NCI-H146 (cell line): ENCODE results near the gene NRG4.
"Not testable (repeated sequence)": the region's sequence is repeated elsewhere in the genome, so short reads cannot be mapped to it uniquely, and the experiment has no call there.

Source experiments
- DNase-seq: peaks from one replicate; lab custom pipeline; 2025; lab: John Stamatoyannopoulos, UW

The NRG4 gene

DNA sequence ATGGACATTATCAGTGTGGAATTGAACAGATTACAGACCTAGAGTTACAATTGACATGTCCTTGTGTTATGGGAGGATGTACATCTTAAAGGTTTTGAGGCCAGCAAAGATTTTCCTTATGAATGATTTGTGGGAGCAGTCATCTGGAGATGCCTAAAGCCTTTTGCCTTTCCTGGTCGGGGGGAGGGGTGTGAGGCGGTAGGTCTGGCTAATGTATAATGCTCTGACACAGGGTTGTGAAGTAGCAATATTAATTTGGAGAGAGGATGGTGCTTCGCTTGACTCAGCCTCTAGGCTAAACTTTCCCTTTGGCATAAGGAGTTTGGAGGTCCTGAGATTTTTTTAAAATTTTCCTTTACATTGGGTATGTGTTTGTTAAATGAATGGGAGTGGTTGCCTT, 85.3 kb downstream of the NRG4 start:
- no peak for DNase-seq

DNA sequence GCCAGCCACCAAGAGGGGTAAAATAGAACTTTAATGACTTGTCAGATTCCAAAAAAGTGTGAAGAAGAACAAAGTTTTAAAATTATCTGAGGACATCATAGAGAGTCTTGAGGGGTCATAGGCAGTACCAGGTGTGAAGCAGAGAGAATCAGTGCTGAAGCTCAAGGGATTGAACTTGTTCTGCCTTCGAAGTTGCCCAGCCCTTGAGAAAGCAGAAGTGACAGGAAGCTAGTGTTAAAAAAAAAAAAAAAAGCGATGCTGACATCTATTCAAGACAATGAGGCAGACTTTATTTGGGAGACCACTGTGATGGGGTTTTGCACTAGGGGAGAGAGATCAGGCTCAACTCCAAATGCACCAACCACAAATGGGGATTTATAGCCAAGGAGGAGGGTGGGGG, 86.8 kb downstream of the NRG4 start:
- no peak for DNase-seq

DNA sequence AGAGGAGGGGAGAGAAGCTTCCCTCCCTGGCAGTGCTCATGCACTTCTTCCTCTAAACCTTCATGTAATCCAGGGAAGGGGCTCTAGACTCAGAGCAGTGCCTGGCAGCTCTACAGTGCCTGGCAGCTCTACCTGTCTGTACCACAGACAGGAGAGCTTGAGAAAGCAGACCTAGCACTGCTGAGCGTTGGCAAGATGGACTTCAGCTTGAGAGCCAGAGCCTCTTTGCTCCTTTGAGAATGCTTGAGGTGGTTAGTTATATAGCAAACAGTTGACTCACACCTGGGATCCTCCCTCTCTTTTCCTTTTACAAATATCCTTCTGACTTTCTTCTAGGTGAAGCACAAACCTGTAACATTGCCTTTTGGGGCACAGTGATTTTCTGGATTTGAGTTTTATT, 87.6 kb downstream of the NRG4 start:
- DNase-seq: no peak

DNA sequence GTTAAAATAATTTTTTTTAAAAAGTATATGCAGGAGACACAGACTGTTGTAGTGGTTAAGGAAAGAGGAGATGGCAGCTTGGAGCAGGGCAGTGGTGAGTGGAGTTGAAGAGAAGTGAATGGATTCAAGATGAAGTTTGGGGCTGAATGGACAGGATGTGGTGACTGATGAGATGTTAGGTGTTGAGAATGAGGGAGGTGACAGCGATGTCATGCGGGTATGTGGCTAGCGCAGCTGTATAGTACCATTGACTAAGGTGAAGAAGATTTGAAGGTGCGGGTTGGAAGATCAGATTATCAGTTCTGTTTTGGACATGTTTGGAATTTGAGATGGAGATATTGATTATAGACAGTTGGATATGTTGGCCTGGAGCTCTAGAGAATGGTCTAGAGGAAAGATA, 88.5 kb downstream of the NRG4 start:
- DNase-seq: no peak

DNA sequence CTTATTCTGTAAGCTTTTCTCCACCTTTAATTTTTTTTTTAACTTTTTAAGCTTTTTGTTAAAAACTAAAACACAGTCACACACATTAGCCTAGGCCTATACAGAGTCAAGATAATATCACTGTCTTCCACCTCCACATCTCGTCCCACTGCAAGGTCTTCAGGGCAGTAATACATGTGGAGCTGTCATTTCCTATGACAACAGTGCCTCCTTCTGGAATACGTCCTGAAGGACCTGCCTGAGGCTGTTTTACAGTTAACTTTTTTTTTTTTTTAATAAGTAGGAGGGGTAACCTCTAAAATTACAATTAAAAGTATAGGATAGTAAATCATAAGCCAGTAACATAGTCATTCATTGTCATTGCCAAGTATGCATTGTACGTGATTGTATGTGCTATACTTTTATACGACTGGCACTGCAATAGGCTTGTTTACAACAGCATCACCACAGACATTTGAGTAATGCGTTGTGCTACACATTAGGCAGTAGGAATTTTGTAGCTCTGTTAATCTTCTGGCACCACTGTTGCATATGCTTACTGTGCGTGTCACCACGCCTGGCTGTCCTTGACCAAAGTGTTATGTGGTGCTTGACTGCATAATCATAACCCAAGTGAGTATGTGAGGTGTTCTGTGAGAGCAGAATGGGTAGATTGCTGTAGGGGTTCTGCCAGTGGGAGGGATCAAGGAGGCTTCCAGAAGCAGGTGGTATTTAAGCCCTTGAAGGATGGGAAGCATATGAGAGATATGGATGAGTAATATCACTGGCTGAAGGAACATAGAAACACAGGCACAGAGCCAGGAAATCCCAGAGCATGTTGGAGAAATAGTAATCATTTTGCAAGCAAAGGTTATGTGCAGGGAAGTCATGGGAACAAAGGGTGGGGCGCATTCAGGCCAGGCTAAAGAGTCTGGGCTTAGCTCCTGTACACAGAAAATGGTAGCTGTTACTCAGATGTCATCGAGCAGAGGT, 90.2 kb downstream of the NRG4 start:
- peak; percentile 12 for DNase-seq

DNA sequence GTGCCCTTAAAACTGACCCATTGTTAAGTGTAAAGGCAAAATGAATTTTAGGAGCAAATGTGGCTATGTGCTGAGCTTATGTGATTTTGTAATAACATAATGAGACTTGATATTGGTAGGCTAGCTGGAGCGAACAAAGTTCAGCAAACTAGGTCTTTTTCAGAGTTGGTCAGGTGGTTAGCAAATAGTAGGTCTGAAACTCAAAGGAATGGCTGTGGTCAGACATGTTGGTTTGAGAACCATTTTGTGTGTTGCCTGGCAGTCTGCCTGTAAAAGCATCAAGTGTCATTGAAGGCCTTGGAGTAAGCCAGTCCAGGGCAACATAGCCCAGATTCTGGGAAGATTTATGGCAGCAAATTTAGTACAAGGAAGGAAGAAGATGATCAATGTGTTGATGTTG, 92.1 kb downstream of the NRG4 start:
- DNase-seq: no peak

DNA sequence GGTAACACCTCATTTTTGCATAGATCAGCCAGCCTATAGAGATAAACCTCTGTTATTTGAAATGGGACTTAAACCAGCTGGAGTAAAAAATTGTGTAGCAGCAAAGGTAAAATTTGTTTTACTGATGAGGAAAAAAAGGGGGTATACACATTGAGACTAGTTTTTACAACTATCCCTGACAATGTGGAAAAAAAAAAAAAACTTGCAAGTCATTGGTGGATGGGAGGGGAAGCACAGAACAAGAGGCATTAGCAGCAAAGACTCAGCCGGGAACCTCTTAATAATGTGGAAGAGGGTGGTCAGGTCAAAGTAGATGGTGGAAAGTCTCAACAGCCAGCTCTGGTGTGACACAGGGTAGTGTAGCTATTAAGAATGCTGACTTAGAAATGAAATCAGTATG, 94.1 kb downstream of the NRG4 start:
- DNase-seq: no peak

DNA sequence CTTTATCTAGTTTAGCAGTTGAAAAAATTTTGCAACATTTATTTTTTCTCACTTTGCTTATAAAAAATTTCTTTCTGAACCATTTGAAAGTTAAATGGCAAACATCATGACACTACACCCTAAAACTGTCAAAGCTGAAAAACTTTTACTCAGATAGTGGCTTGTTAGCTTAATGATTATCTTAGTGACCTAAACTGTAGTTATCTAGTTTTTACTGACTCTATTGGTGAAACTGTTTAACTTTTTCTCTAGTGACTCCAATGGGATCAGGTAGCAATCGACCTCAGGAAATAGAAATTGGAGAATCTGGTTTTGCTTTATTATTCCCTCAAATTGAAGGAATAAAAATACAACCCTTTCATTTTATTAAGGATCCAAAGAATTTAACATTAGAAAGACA, 95.2 kb downstream of the NRG4 start:
- DNase-seq: no peak

DNA sequence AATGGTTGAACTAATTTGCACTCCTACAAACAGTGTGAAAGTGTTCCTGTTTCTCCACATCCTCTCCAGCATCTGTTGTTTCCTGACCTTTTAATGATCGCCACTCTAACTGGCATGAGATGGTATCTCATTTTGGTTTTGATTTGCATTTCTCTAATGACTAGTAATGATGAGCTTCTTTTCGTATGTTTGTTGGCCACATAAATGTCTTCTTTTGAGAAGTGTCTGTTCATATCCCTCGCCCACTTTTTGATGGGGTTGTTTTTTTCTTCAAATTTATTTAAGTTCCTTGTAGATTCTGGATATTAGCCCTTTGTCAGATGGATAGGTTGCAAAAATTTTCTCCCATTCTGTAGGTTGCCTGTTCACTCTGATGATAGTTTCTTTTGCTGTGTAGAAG, 101.9 kb downstream of the NRG4 start:
- not testable (repeated sequence) for DNase-seq

DNA sequence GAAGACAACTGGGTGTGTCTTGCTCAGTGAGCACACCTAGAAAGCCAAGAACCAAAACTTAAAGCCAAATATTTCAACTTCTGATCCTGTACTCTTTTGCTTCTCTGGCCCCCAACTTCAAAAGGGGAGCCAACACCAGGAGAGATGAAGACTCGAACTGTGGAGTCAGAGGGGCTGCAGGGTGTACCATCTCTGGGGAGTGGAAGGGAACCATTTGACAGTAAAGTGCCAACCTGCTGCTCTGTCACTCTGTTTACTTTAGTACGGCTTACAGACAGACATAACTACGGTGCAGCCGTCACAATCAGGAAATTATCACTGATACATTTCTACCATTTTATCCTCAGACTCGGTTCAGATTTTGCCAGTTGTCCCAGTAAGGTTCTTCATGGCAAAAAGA, 107.0 kb downstream of the NRG4 start:
- DNase-seq: no peak

DNA sequence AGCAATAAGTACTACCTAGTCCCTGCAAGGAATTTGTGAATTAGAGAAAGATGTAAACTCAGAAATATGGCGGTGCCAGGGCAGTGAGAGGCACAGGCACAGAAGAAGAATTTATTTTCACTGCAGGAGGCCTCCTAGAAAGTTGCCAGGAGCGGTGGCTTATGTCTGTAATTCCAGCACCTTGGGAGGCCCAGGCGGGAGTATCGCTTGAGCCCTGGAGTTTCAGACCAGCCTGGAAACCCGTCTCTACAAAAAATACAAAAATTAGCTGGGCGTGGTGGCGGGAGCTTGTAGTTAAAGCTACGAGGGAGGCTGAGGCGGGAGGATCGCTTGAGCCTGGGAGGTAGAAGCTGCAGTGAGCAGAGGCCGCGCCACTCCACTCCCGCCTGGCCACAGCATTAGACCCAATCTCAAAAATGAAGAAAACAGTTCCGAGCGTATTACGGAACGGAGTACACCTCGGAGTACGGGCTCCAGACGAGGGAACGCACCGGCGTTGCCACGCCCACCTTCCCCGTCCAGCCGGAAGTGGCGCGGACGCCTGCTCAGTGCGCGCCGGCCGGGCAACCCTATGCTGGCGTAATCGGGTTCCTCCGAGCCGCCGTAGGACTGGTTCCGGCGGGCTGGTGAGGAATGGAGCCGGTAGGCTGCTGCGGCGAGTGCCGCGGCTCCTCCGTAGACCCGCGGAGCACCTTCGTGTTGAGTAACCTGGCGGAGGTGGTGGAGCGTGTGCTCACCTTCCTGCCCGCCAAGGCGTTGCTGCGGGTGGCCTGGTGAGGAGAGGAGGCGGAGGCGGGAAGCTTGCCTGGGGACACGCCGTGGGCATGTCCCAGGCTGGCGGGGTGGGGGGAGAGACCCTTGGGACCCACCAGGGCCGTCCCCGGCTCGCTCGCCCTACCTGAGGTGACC, 108.6 kb downstream of the NRG4 start, which contains the start of gene FBXO22:
Gene FBXO22 (plus strand): TSS at position 548 of the 909 bp plus-strand sequence. CDS start 86 bp downstream, at position 634.
- peak; percentile 88 for DNase-seq

DNA sequence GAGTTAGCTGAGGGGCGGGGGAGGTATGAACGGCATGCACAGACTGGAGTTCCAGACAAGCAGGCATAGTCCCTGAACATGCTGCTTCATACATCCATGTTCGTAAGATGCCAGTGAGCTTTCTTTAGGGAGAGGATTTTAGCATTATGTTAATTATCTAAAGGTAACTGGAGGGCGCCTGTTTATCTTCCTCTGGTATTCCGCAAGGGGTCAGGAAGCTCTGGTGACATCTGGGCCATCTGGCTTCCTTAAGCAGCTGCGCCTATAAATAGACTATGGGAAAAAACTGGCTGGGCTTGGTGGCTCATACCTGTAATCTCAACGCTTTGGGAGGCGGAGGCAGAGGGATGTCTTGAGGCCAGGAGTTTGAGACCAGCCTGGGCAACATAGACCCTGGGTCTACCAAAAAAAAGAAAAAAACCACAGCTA, 110.1 kb downstream of the NRG4 start:
- DNase-seq: peak; percentile 10

DNA sequence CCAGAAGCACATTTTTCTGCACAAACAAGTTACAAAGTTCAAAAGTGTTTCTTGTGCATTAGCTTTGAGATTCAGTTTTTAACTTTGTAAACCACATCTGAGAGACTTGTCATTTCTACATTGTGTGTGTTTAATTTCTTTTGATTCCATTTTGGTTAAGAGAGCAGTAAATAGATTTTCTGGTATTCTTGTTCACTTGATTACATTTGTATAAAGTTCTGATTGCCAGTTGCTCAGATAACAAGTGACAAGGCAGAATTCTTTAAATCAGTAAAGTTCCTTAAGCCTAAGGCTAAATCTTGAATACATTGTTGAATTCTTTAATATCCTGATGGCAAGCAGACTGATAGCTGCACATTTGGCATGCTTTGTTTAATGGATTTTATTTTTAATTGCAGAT, 111.6 kb downstream of the NRG4 start:
- DNase-seq: no peak

DNA sequence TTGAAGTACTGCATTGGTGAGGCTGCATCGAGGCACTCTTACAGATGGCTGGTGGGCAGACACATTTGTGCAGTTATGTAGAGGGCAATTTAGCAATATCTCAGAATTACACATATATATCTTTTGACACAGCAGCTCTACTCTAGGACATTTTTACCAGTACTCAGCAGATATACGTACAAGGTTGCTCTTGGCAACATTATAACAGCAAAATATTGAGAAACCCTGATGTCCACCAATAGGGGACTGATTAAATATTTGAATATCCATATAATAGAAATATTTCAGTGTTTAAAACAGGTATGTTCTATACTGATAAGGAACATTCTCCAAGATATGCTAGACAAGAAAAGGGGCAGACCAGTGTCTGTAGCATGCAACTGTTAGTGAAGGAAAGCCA, 116.5 kb downstream of the NRG4 start:
- no peak for DNase-seq

DNA sequence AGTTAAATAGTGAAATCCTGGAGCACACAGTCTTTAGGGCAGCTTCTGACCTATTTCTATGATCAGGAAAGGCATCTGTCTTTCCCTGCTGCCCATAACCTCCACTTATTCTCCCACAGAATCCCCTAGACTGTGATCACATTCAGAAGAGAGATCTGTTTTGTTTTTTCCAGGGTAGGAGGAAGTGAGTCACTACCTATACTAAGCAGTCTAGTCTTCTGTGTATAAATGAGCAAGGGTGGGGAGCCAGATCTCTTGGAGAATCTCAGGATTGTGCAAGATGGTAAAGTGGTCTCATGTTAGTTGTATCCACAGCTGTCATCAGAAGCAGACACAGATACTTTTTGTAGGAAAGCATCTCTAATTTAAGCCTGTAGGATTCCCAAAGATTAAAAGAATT, 120.3 kb downstream of the NRG4 start:
- no peak for DNase-seq
